WTC11 (cell line): ENCODE measurements around the gene ATG9B. TPM values are rescaled to one million over a fixed set of nuclear protein-coding genes. Genes with fewer than 3 reads are reported as not detected.

ENCODE experiments used
- ATAC-seq: fragments of 200-7000 bp; cut with Tn5 transposase; 2 replicates; pipeline ENCODE4 v1.10.0; 2021; ENCODE audit warnings: mild to moderate bottlenecking, moderate library complexity
- CTCF ChIA-PET: fragments of 300-600 bp; sonication (Branson Sonifier 250); formaldehyde crosslinking; loops from one replicate; lab custom pipeline; 2021; ENCODE audit warnings: antibody characterized with exemption; lab: Charles Lee
- POLR2A ChIA-PET: fragments of 350-600 bp; sonication (Branson Sonifier 250); formaldehyde crosslinking; loops from one replicate; lab custom pipeline; 2021; ENCODE audit warnings: antibody characterized with exemption; lab: Charles Lee
- DNase-seq: peaks from one replicate; pipeline ENCODE4 v3.0.0; 2021; ENCODE audit warnings: low spot score
- H3K27ac Mint-ChIP-seq: 2 replicates; pipeline ENCODE4 v1.8.0; 2021; ENCODE audit warnings: mixed read lengths
- H3K27me3 Mint-ChIP-seq: 2 replicates; pipeline ENCODE4 v1.8.0; 2021; ENCODE audit warnings: low read depth, mild to moderate bottlenecking, moderate library complexity, mixed read lengths
- H3K36me3 Mint-ChIP-seq: 2 replicates; pipeline ENCODE4 v1.8.0; 2021; ENCODE audit warnings: mixed read lengths
- H3K4me1 Mint-ChIP-seq: 2 replicates; pipeline ENCODE4 v1.8.0; 2022; ENCODE audit warnings: mixed read lengths
- H3K4me3 Mint-ChIP-seq: 2 replicates; pipeline ENCODE4 v1.8.0; 2021; ENCODE audit warnings: mild to moderate bottlenecking, moderate library complexity, mixed read lengths
- H3K9me3 Mint-ChIP-seq: 2 replicates; pipeline ENCODE4 v1.8.0; 2021; ENCODE audit warnings: mixed read lengths
- ARID4B ChIP-seq: sonication (generic); formaldehyde crosslinking; IDR thresholded peaks from 2 replicates; pipeline ENCODE4 v1.8.0; 2023; ENCODE audit warnings: missing genetic modification reagents, mild to moderate bottlenecking, borderline replicate concordance
- ATF3 ChIP-seq: sonication (generic); formaldehyde crosslinking; conservative IDR thresholded peaks from 2 replicates; pipeline ENCODE4 v1.8.1; 2022; ENCODE audit warnings: mild to moderate bottlenecking, missing genetic modification reagents
- IRF2 ChIP-seq: sonication (generic); formaldehyde crosslinking; IDR thresholded peaks from 2 replicates; pipeline ENCODE4 v1.8.0; 2022; ENCODE audit warnings: low read depth, missing genetic modification reagents, borderline replicate concordance
- JAZF1 ChIP-seq: fragments of 250-450 bp; sonication (Bioruptor Pico); IDR thresholded peaks from 2 replicates; pipeline ENCODE4 v1.9.0; 2021; ENCODE audit warnings: moderate library complexity, mild to moderate bottlenecking, inconsistent platforms
- KAT7 ChIP-seq: sonication (generic); formaldehyde crosslinking; IDR thresholded peaks from 2 replicates; pipeline ENCODE4 v1.8.1; 2023; ENCODE audit warnings: missing genetic modification reagents, mild to moderate bottlenecking, borderline replicate concordance
- NR1H2 ChIP-seq: sonication (generic); formaldehyde crosslinking; IDR thresholded peaks from 2 replicates; pipeline ENCODE4 v1.9.0; 2021; ENCODE audit warnings: mild to moderate bottlenecking, moderate library complexity, missing genetic modification reagents
- NR2C2 ChIP-seq: sonication (generic); formaldehyde crosslinking; IDR thresholded peaks from 2 replicates; pipeline ENCODE4 v1.8.0; 2022; ENCODE audit warnings: mild to moderate bottlenecking, missing genetic modification reagents
- PRDM15 ChIP-seq: sonication (generic); formaldehyde crosslinking; IDR thresholded peaks from 2 replicates; pipeline ENCODE4 v1.8.0; 2022; ENCODE audit warnings: missing genetic modification reagents
- SMAD3 ChIP-seq: sonication (generic); formaldehyde crosslinking; IDR thresholded peaks from 2 replicates; pipeline ENCODE4 v1.8.0; 2022; ENCODE audit warnings: missing genetic modification reagents, mild to moderate bottlenecking, borderline replicate concordance
- TCF7 ChIP-seq: sonication (generic); formaldehyde crosslinking; IDR thresholded peaks from 2 replicates; pipeline ENCODE4 v1.8.0; 2022; ENCODE audit warnings: mild to moderate bottlenecking, low read depth, missing genetic modification reagents, moderate library complexity
- TEAD4 ChIP-seq: sonication (generic); formaldehyde crosslinking; IDR thresholded peaks from 2 replicates; pipeline ENCODE4 v1.8.0; 2022; ENCODE audit warnings: mild to moderate bottlenecking, missing genetic modification reagents
- ZNF121 ChIP-seq: sonication (generic); formaldehyde crosslinking; IDR thresholded peaks from 2 replicates; pipeline ENCODE4 v1.8.0; 2023; ENCODE audit warnings: missing genetic modification reagents
- ZNF263 ChIP-seq: sonication (generic); formaldehyde crosslinking; IDR thresholded peaks from 2 replicates; pipeline ENCODE4 v1.8.1; 2022; ENCODE audit warnings: low read depth, mild to moderate bottlenecking, moderate library complexity, missing genetic modification reagents
- ZNF416 ChIP-seq: fragments of 250-450 bp; sonication (Bioruptor Pico); IDR thresholded peaks from 2 replicates; pipeline ENCODE4 v1.9.0; 2021; ENCODE audit warnings: mild to moderate bottlenecking, inconsistent platforms
- ZNF671 ChIP-seq: fragments of 250-450 bp; sonication (Bioruptor Pico); IDR thresholded peaks from 2 replicates; pipeline ENCODE4 v1.8.0; 2021; ENCODE audit warnings: mild to moderate bottlenecking
- total RNA-seq: library from RNA; stranded (reverse); gene quantifications from 3 replicates; pipeline ENCODE4 v1.2.3, GENCODE V29; 2021
- TF ChIP-seq, protein P1 (sequence below): fragments of 250-450 bp; sonication (Bioruptor Pico); IDR thresholded peaks from 2 replicates; pipeline ENCODE4 v1.9.0; 2021; ENCODE audit warnings: mild to moderate bottlenecking
- TF ChIP-seq, protein P2 (sequence below): fragments of 250-450 bp; sonication (Bioruptor Pico); IDR thresholded peaks from 2 replicates; pipeline ENCODE4 v1.9.0; 2021; ENCODE audit warnings: mild to moderate bottlenecking

The ATG9B gene
- total RNA-seq, 1 experiment from 2014 or later: 2.4 TPM

DNA sequence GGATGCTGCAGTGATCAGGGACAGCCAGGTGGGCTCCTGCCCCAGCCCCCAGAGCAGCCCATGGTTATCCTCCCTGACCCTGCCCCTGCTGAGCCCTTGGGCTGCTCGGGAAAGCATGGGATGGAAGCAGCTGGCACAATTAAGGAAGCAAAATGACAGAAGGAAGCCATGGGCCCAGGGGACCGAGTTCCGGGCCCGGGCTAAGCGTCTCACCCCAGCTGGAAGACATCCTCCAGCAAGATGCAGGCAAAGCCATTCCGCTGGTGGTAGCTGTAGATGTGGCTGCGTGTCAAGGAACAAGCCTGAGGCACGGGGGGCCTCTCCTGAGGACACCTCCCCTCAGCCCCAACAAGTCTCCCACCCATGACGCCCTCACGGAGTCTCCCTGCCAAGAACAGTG lies 1.1 kb downstream of the ATG9B start (continued):
- TF ChIP-seq, protein P1, sequence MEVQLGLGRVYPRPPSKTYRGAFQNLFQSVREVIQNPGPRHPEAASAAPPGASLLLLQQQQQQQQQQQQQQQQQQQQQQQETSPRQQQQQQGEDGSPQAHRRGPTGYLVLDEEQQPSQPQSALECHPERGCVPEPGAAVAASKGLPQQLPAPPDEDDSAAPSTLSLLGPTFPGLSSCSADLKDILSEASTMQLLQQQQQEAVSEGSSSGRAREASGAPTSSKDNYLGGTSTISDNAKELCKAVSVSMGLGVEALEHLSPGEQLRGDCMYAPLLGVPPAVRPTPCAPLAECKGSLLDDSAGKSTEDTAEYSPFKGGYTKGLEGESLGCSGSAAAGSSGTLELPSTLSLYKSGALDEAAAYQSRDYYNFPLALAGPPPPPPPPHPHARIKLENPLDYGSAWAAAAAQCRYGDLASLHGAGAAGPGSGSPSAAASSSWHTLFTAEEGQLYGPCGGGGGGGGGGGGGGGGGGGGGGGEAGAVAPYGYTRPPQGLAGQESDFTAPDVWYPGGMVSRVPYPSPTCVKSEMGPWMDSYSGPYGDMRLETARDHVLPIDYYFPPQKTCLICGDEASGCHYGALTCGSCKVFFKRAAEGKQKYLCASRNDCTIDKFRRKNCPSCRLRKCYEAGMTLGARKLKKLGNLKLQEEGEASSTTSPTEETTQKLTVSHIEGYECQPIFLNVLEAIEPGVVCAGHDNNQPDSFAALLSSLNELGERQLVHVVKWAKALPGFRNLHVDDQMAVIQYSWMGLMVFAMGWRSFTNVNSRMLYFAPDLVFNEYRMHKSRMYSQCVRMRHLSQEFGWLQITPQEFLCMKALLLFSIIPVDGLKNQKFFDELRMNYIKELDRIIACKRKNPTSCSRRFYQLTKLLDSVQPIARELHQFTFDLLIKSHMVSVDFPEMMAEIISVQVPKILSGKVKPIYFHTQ (CRISPR knock-in tag): no peak
- TF ChIP-seq ZNF416 (CRISPR knock-in tag) (no peak), TEAD4 (CRISPR knock-in tag) (no peak), IRF2 (CRISPR knock-in tag) (no peak), ZNF263 (no peak), ATF3 (CRISPR knock-in tag) (no peak)

DNA sequence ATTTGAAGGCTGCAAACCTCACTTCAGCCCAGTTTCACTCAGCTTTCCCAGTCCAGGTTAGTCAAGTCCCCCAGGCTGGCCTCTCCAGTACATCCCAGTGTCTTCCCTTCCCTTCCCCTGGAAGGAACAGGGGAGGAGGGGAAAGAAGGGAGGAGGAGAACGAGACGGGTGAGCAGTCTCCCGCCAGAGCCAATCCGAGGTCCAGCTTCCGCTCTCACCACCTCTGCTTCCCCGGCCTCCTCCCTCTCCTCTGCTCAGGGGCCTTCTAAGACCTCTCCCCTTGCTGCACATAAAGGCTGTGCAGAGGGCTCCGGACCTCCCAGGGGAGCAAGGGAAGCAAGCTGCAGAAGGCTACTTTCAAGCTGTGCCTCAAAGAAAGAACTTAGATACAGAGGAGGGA lies 4.1 kb downstream of the ATG9B start:
- Mint-ChIP-seq H3K27ac (no peak overlapping the region), H3K4me3 (no peak overlapping the region), H3K4me1 (peaks cover 34% of the 10 kb centered on the region), H3K27me3 (peaks cover 73% of the 10 kb centered on the region), H3K36me3 (no peaks in the 10 kb centered on the region), H3K9me3 (no peaks in the 10 kb centered on the region)
- TF ChIP-seq ZNF121 (peak; percentile 90), ZNF263 (peak; percentile 59), TCF7 (CRISPR knock-in tag) (no peak)
- CTCF ChIA-PET: interaction anchor here (1.0 to 6.3 kb wide), 12 partner anchors 7 to 105 kb away, joined by 3 to 112 read pairs (median 26); partner anchors contain the start of genes ABCB8, CDK5 and NOS3
- peak; percentile 29 for ATAC-seq
- POLR2A ChIA-PET: no interaction called here
- no peak for DNase-seq

DNA sequence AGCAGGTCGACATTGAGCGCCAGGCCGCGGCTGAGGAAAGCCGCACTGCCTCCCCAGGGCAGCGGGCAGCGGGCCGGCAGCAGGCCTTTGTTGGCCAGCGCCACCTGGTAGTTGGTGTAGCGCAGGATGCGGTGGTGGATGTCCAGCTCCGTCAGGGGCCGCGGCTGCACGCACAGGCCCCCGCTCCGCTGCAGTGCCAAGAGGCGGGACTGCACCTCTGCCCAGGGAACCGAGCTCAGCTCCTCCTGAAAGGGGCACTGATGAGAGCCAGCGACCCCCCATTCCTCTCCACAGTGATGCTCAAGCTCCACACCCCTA lies 5.2 kb downstream of the ATG9B start:
- DNase-seq (no peak), ATAC-seq (no peak)
- Mint-ChIP-seq H3K9me3 (no peaks in the 10 kb centered on the region), H3K4me3 (peak overlapping the region; percentile 50), H3K36me3 (no peaks in the 10 kb centered on the region), H3K27ac (no peak overlapping the region), H3K4me1 (peaks cover 39% of the 10 kb centered on the region), H3K27me3 (peaks cover 82% of the 10 kb centered on the region)
- TF ChIP-seq TCF7 (CRISPR knock-in tag): no peak
- no peak for TF ChIP-seq ZNF416 (CRISPR knock-in tag)
- TF ChIP-seq JAZF1 (CRISPR knock-in tag): no peak
- no peak for TF ChIP-seq IRF2 (CRISPR knock-in tag)
- TF ChIP-seq, protein P2, sequence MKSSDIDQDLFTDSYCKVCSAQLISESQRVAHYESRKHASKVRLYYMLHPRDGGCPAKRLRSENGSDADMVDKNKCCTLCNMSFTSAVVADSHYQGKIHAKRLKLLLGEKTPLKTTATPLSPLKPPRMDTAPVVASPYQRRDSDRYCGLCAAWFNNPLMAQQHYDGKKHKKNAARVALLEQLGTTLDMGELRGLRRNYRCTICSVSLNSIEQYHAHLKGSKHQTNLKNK (CRISPR knock-in tag): no peak
- POLR2A ChIA-PET: interaction anchor here (1.1 to 1.5 kb wide), 3 partner anchors 9 to 44 kb away, joined by 3 to 8 read pairs (median 5); partner anchors contain the start of gene ABCB8
- CTCF ChIA-PET: interaction anchor here (0.8 to 6.3 kb wide), 42 partner anchors 8 to 553 kb away, joined by 3 to 112 read pairs (median 6); partner anchors contain the start of genes ABCB8, ABCF2, ASB10 and CDK5

DNA sequence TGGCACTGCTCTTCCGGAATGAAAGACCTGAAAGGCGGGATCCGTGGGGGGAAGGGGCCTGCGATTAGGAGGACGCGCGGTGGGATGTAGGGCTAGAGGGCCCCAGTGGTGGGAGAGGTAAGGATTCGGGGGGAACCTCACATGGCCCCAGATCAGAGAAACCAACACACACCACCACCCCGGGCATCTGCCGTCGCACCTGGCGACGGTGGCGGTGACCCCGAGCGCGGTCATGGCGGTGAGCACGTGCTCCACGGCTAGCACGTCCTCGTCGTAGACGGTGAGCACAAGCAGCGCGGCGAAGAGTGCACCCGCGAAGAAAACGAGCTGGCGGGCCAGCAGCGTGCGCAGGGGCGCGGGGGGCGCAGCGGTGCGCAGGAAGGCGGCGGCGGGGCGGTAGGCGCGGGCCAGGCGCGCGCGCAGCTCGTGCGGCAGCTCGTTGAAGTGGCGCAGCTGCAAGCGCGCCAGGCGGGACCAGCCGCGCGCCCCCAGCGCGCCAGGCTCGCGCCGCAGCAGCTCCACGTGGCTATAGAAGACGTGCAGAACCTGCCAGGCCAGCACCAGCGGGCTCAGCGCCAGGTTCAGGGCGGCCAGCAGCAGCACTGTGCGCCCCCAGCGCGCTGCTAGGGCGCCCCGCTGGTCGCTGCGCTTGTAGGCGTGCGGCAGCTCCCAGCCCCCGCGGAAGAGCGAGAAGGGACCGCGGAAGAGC lies 5.7 kb downstream of the ATG9B start:
- DNase-seq: peak; percentile 56
- TF ChIP-seq ARID4B (CRISPR knock-in tag) (peak; percentile 99), PRDM15 (CRISPR knock-in tag) (peak; percentile 81), SMAD3 (CRISPR knock-in tag) (peak; percentile 99), NR1H2 (CRISPR knock-in tag) (peak; percentile 97), KAT7 (peak; percentile 93; the same call in 1 of the 2 replicates), NR2C2 (CRISPR knock-in tag) (peak; percentile 88), ZNF671 (CRISPR knock-in tag) (no peak)

More for the DNA sequence above, 5.7 kb downstream of the ATG9B start:
- ATAC-seq: peak; percentile 6
- Mint-ChIP-seq H3K36me3 (no peaks in the 10 kb centered on the region), H3K4me3 (peak overlapping the region; percentile 68), H3K4me1 (peaks cover 39% of the 10 kb centered on the region), H3K27ac (no peak overlapping the region), H3K9me3 (no peaks in the 10 kb centered on the region), H3K27me3 (peaks cover 84% of the 10 kb centered on the region)
- CTCF ChIA-PET: interaction anchor here (0.5 to 6.3 kb wide), 61 partner anchors 9 to 1441 kb away, joined by 3 to 112 read pairs (median 4); partner anchors contain the start of genes ABCB8, ABCF2, AOC1 and ASB10
- POLR2A ChIA-PET: interaction anchor here (0.9 to 1.5 kb wide), 4 partner anchors 10 to 67 kb away, joined by 3 to 8 read pairs (median 4); partner anchors contain the start of gene ABCB8
